Ovary (tissue), 3 donors: ENCODE results near the gene RAB4A.

Experiments
- POLR2A ChIP-seq: fragments of 450-650 bp; IDR thresholded peaks from one replicate; pipeline ENCODE4 v1.6.1; 2017; ENCODE audit warnings: antibody characterized with exemption, mild to moderate bottlenecking, moderate library complexity
- TF ChIP-seq, protein P1 (sequence below), 3 donors: fragments of 450-650 bp in 2 of 3; fragments of 200-600 bp in 1 of 3; IDR thresholded peaks; one replicate each; pipeline versions ENCODE4 v1.5.1 to v1.8.0; 2016 to 2022; ENCODE audit warnings: antibody characterized with exemption in 3 of 3, mild to moderate bottlenecking in 1 of 3
- donor health status: DM: no; HTN: no; CAD: no.

DNA sequence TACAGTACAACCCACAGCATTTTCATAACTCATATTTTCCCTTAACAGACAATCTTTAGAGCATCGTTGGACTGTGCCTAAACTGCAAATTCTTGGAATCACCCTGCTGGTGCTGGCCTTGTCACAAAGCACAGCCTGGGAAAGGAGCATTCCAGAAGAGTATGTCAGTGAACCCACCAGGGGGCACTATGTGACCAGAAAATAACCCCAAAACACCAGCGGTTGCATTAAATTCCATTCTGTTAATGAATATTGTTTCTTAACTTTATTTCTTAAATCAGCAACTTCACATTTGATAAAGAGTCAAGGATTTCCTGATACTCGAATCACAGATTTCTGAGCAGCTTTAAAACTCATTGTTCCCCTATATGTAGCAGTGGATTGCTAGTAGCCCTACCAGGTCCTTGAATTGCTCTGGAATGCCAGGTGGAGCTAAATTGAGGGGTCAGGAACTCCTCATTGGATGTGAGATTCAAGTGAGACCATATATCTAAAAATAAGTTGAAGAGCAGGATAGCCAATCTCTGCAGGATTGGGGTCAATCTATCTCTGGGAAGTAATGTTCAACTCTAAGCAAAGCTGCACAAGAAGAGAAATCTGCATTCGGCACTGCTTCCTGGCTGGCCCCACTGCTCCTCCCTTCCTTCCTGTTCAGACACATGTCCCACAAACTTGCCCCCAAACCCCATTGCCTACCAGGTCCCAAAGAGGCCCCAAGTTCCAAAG is 12.7 kb upstream of the RAB4A start:
- TF ChIP-seq POLR2A, result no peak
- TF ChIP-seq, protein P1, sequence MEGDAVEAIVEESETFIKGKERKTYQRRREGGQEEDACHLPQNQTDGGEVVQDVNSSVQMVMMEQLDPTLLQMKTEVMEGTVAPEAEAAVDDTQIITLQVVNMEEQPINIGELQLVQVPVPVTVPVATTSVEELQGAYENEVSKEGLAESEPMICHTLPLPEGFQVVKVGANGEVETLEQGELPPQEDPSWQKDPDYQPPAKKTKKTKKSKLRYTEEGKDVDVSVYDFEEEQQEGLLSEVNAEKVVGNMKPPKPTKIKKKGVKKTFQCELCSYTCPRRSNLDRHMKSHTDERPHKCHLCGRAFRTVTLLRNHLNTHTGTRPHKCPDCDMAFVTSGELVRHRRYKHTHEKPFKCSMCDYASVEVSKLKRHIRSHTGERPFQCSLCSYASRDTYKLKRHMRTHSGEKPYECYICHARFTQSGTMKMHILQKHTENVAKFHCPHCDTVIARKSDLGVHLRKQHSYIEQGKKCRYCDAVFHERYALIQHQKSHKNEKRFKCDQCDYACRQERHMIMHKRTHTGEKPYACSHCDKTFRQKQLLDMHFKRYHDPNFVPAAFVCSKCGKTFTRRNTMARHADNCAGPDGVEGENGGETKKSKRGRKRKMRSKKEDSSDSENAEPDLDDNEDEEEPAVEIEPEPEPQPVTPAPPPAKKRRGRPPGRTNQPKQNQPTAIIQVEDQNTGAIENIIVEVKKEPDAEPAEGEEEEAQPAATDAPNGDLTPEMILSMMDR (IDR thresholded peaks at IDR 0.05), result peak; percentile 48 to 89 (median 82)
